Testis (tissue), 2 donors: ENCODE data around the gene GFI1B.

ENCODE experiments used
- POLR2A ChIP-seq: fragments of 450-650 bp; IDR thresholded peaks from one replicate; pipeline ENCODE4 v1.6.1; 2017; ENCODE audit warnings: antibody characterized with exemption, mild to moderate bottlenecking, moderate library complexity
- TF ChIP-seq, protein P1 (sequence below), 3 experiments: fragments of 450-650 bp in 2 of 3; fragments of 200-600 bp in 1 of 3; sonication (generic) in 1 of 3; IDR thresholded peaks; one replicate each; pipeline ENCODE4 v1.5.1; 2016 to 2019; ENCODE audit warnings: antibody characterized with exemption in 3 of 3, mild to moderate bottlenecking in 2 of 3, moderate library complexity in 1 of 3

DNA sequence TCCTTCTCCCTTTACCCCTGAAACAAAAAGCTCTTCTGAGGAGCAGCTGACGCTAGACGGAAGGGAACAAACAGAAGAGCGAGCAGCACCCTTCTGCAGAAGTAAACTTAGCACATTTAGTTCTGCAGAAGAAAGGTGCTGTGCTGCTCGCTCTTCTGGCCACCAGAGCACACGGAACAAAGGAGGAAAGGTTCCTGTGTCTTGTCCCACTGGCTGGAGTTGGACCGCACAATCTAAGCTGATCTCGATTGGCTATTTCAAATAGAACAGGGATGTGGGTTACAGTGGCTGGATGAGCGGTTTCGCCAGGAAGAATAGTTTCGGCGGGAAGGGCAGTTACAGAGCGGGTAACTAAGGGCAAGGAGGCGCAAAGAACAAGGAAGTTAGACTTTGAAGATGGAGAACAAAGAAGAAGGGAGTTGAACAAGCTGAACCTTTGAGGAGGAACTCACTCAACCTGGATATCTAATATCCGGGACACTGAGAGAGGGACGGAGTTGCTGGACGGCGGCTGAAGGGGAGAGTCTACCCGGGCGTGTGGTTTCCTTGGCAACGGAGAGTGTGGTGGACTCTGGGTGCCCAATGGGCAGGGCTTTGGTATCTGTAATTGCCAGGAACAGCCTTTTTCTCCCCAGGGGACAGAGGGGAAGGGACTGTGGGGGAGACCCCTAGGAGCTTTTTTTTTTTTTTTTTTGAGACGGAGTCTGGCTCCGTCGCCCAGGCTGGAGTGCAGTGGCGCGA lies 59.5 kb downstream of the GFI1B start:
- TF ChIP-seq POLR2A = no peak
- TF ChIP-seq, protein P1, sequence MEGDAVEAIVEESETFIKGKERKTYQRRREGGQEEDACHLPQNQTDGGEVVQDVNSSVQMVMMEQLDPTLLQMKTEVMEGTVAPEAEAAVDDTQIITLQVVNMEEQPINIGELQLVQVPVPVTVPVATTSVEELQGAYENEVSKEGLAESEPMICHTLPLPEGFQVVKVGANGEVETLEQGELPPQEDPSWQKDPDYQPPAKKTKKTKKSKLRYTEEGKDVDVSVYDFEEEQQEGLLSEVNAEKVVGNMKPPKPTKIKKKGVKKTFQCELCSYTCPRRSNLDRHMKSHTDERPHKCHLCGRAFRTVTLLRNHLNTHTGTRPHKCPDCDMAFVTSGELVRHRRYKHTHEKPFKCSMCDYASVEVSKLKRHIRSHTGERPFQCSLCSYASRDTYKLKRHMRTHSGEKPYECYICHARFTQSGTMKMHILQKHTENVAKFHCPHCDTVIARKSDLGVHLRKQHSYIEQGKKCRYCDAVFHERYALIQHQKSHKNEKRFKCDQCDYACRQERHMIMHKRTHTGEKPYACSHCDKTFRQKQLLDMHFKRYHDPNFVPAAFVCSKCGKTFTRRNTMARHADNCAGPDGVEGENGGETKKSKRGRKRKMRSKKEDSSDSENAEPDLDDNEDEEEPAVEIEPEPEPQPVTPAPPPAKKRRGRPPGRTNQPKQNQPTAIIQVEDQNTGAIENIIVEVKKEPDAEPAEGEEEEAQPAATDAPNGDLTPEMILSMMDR (IDR thresholded peaks at IDR 0.05) = no peak
